K562 (cell line): ENCODE data around the gene GPER1. TPM values are rescaled to one million over a fixed set of nuclear protein-coding genes. Genes with fewer than 3 reads are reported as not detected.

ENCODE experiments used
- AFF1 ChIP-seq, 2 experiments: fragments of 450-650 bp; IDR thresholded peaks; 2 replicates each; pipeline ENCODE4 v1.6.1; 2018; ENCODE audit warnings: mild to moderate bottlenecking in 2 of 2, low read depth in 1 of 2; ENCODE audit not compliant: partially characterized antibody in 2 of 2
- ARID1B ChIP-seq: fragments of 450-650 bp; IDR thresholded peaks from 2 replicates; pipeline ENCODE4 v1.6.1; 2016; ENCODE audit warnings: antibody characterized with exemption, mild to moderate bottlenecking, inconsistent platforms
- GTF2B ChIP-seq: IDR thresholded peaks from 2 replicates; pipeline ENCODE4 v1.6.1; 2011; ENCODE audit not compliant: insufficient read length; ENCODE audit errors: extremely low read depth
- NCOA2 ChIP-seq, 2 experiments: fragments of 450-650 bp; IDR thresholded peaks; 2 replicates each; pipeline ENCODE4 v1.6.1; 2018; ENCODE audit warnings: mild to moderate bottlenecking in 2 of 2, moderate library complexity in 1 of 2; ENCODE audit not compliant: partially characterized antibody in 2 of 2
- NR1H2 ChIP-seq: sonication (generic); formaldehyde crosslinking; IDR thresholded peaks from 2 replicates; pipeline ENCODE4 v1.4.0; 2020; ENCODE audit warnings: mild to moderate bottlenecking, missing genetic modification reagents
- PHF21A ChIP-seq: fragments of 450-650 bp; IDR thresholded peaks from 2 replicates; pipeline ENCODE4 v1.6.1; 2017; ENCODE audit warnings: low read depth, borderline replicate concordance
- RNF2 ChIP-seq: sonication (generic); IDR thresholded peaks from 2 replicates; pipeline ENCODE4 v1.6.1; 2016
- SFPQ ChIP-seq: fragments of 200-400 bp; formaldehyde crosslinking; IDR thresholded peaks from 2 replicates; pipeline ENCODE4 v1.6.1; 2017; ENCODE audit warnings: mild to moderate bottlenecking, low read depth, low read length, moderate library complexity
- SMARCA5 ChIP-seq: fragments of 450-650 bp; IDR thresholded peaks from 2 replicates; pipeline ENCODE4 v1.6.1; 2016
- SNIP1 ChIP-seq: fragments of 450-650 bp; IDR thresholded peaks from 2 replicates; pipeline ENCODE4 v1.7.1; 2017; ENCODE audit warnings: low read depth, mild to moderate bottlenecking
- THRA ChIP-seq: fragments of 450-650 bp; IDR thresholded peaks from 2 replicates; pipeline ENCODE4 v1.6.1; 2017; ENCODE audit warnings: mild to moderate bottlenecking, moderate library complexity
- ZBTB12 ChIP-seq: fragments of 250-450 bp; sonication (Bioruptor Pico); IDR thresholded peaks from 2 replicates; pipeline ENCODE4 v1.4.0; 2020
- ZBTB5 ChIP-seq: fragments of 450-650 bp; IDR thresholded peaks from 2 replicates; pipeline ENCODE4 v1.6.1; 2017; ENCODE audit warnings: antibody characterized with exemption
- ZNF589 ChIP-seq: fragments of 200-800 bp; sonication (Bioruptor generic); IDR thresholded peaks from 2 replicates; pipeline ENCODE4 v1.6.1; 2016; ENCODE audit warnings: low read depth, missing genetic modification characterization, missing compliant biosample characterization
- ZNF695 ChIP-seq: fragments of 450-650 bp; formaldehyde crosslinking; IDR thresholded peaks from 2 replicates; pipeline ENCODE4 v1.4.0; 2020; ENCODE audit warnings: mild to moderate bottlenecking, moderate library complexity
- ZNF785 ChIP-seq: fragments of 250-450 bp; sonication (Bioruptor Pico); IDR thresholded peaks from 2 replicates; pipeline ENCODE4 v1.4.0; 2020; ENCODE audit warnings: mild to moderate bottlenecking
- polyA plus RNA-seq, 8 experiments: library from polyadenylated mRNA; depleted of rRNA in 4 of 8; stranded (reverse) in 5 of 8; unstranded in 3 of 8; fragments of >200 nt; fragmentation: Nextera tagmentation in 2 of 8; fragmentation: Illumina TruSeq in 1 of 8; extraction: Ambion mirVana in 2 of 8; extraction: Trizol in 1 of 8; gene quantifications; 2 replicates each; pipeline versions ENCODE4 v1.2.1 to v1.2.3, GENCODE V29; 2011 to 2014; ENCODE audit warnings: inconsistent platforms in 1 of 8, missing spikeins in 1 of 8
- total RNA-seq, 7 experiments: library from RNA; depleted of rRNA in 6 of 7; stranded (reverse); fragments of >200 nt in 6 of 7; fragmentation: Illumina TruSeq in 2 of 7; extraction: Trizol in 2 of 7; gene quantifications; 2 replicates each; pipeline versions ENCODE4 v1.2.1 to v1.2.3, GENCODE V29; 2011 to 2021; ENCODE audit warnings: low replicate concordance in 1 of 7

GPER1 gene
- total and polyA plus RNA-seq, 9 of the 15 experiments (the other 6 are each of a cell fraction or from before 2014, with no cell fraction given): 0.04 to 0.09 (median 0.08) TPM; not detected in 6

- TF ChIP-seq THRA: no peak
- TF ChIP-seq SNIP1: no peak
- TF ChIP-seq RNF2: no peak
- no peak for TF ChIP-seq SFPQ
- no peak for TF ChIP-seq ZBTB12
- TF ChIP-seq SMARCA5: no peak
- no peak for TF ChIP-seq ZBTB5
- no peak for TF ChIP-seq ZNF589 (CRISPR knock-in tag)
- TF ChIP-seq GTF2B: no peak
- TF ChIP-seq PHF21A: no peak
- TF ChIP-seq ZNF695 (CRISPR knock-in tag): no peak
- TF ChIP-seq ZNF785 (CRISPR knock-in tag): no peak
- TF ChIP-seq NR1H2 (CRISPR knock-in tag): no peak
- no peak for TF ChIP-seq AFF1 (IDR thresholded peaks at IDR 0.05; ENCODE audit: low read depth in 1 of 2, partially characterized antibody in 2 of 2)
- no peak for TF ChIP-seq NCOA2 (IDR thresholded peaks at IDR 0.05; ENCODE audit: partially characterized antibody in 2 of 2)
- no peak; the same call in 1 of the 2 replicates for TF ChIP-seq ARID1B
Observed at GRCh38 chr7:1086588-1087464, 1.1 kb upstream of the GPER1 start (continued).
